NCI-H1092 (cell line): ENCODE data around the gene FCER2.

Experiments
- DNase-seq: peaks from one replicate; lab custom pipeline; 2025; lab: John Stamatoyannopoulos, UW

FCER2 gene

DNA sequence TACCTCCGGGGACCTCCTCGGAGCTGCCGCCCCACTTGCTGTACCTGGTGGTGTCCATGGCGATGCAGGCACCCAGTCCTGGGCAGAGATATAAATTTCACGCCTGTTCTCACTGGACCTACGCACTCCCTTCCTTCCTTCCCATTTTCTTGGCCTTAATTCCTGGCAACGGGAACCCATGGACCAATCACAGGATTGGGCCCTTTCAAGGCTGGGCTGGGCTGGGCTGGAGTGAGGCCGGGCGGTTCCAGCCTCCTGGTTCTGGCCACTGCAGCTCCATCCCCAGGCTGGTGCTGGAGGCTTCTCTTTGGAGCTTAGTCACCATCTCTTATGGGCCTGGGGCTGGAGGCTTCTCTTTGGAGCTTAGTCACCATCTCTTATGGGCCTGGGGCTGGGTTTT lies 30.1 kb upstream of the FCER2 start, which contains the start of gene CLEC4G:
Gene CLEC4G (minus strand): TSS at position 66 of the 400 bp plus-strand sequence. CDS start 8 bp downstream, at position 58.
- no peak for DNase-seq

- no peak for DNase-seq
Measured at GRCh38 chr19:7731615-7732014, 29.7 kb upstream of the FCER2 start.

DNA sequence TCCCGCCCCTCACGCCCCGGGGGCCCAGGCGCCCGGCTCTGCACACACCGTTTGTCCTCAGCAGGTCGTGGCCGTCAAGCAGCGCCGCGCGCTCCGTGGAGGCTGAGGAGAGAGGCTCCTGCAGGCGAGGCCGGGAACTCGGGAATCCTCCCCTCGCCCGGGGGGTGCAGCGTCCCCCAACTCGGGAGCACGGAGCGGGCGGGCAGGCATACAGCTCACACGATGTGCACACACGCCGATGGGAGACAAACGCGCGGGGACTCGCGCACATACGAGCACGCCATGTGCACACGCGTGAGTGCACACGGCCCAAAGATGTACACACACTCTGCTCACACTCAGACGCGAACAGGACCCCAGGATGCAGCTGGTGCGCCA lies 29.3 kb upstream of the FCER2 start:
- DNase-seq = no peak

GRCh38 chr19:7730286-7731217 lies 28.6 kb upstream of the FCER2 start:
- DNase-seq = no peak

DNA sequence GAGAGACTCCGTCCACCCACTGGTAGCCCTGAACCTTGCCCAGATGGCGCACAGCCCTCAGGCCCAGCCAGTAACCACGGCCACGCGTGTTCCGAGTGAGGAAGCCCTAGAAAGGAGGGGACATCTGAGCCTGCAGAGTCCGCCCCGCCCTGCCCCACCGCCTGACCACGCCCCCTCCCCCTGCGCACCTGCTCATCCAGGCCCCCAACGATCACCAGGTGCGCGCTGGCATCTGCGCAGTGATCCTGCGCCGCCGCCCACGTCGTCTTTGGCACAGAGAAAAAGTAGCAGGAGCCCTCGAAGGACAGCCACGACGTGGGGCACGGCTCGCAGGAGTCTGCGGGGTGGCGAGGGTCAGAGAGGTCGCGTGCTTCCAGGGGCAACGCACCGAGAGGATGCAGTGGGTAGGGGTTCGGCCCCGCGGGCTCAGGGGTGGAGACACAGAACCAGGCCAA lies 27.9 kb upstream of the FCER2 start:
- DNase-seq = no peak

DNA sequence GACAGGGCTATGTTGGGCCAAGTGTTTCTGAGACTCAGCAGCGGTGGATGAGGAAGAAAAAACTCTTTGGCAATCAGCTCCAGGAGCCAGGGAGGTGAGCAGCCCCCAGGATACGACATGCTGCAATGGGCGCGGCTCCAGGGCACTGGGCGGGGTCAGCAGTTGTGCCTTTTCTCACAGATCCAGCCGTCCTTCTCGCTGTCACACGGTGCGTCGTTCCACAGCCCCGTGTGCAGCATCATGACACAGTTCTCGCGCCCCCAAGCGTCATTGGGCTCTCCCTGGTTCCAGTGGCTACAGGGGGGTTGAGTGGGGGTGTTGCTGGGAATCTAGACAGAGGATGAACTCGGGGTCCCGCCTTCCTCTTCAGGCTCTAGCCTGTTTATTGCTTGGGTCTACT lies 27.3 kb upstream of the FCER2 start:
- no peak for DNase-seq

DNA sequence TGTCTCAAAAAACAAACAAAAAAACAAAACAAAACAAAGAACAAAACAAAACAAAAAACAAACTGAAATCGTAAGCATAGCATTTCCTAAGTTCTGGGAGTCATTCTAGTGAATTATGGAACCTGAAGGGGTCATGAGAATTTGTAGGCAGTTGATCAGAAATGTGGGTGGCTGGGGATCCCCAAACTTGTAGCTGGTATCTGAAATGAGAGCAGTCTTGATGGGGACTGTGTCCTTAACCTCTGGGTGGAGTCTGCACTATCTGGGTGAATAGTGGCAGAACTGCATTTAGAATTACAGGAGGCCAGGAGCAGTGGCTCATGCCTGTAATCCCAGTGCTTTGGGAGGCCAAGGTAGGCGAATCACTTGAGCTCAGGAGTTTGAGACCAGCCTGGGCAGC lies 23.9 kb upstream of the FCER2 start:
- no peak for DNase-seq

DNA sequence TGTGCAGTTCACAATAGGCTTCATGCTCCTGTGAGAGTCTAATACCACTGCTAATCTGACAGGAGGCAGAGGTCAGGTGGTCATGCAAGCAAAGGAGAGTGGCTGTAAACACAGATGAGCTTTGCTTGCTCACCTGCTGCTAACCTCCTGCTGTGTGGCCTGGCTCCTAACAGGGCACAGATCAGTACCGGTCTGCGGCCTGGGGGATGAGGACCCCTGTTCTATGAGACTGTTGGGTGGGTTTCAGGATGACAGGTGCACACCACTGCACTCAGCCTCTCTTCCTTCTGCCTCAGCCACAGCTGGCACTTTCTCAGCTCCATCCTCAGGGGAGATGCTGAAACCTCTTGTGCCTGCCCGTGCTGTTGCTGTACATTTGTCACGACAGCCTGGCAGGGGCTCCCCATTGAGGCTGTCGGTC lies 20.3 kb upstream of the FCER2 start:
- DNase-seq = peak; percentile 27

DNA sequence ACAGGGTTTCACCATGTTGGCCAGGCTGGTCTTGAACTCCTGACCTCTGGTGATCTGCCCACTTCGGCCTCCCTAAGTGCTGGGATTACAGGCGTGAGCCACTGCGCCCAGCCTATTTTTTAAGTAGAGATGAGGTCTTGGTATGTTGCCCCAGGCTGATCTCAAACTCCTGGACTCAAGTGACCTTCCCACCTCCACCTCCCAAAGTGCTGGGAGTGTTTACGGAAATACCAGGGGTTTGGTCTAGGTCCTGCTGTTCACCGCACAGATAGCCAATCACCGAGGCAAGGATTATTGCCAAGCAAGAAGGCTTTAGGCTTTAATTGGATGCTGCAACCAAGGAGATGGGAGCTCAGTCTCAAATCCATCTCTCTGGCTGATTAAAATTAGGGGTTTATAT lies 18.4 kb upstream of the FCER2 start:
- no peak for DNase-seq

DNA sequence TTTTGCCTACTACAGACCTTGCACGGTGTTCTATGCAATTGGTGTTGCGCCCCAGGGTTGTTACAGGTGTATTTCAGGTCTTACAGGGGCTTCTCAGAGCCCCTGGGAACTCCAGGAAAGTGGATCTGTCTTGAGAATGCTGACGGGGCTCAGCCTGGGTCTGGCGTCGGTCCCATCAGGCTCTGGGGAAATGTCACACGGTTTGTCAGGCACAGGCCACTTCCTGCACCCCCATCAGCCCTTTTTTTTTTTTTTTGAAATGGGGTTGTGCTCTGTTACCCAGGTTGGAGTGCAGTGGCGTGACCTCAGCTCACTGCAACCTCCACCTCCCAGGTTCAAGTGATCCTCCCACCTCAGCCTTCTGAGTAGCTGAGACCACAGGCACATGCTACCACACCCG lies 16.7 kb upstream of the FCER2 start:
- no peak for DNase-seq

GRCh38 chr19:7716762-7717161 lies 14.8 kb upstream of the FCER2 start:
- no peak for DNase-seq

GRCh38 chr19:7715671-7716070 lies 13.7 kb upstream of the FCER2 start:
- no peak for DNase-seq

DNA sequence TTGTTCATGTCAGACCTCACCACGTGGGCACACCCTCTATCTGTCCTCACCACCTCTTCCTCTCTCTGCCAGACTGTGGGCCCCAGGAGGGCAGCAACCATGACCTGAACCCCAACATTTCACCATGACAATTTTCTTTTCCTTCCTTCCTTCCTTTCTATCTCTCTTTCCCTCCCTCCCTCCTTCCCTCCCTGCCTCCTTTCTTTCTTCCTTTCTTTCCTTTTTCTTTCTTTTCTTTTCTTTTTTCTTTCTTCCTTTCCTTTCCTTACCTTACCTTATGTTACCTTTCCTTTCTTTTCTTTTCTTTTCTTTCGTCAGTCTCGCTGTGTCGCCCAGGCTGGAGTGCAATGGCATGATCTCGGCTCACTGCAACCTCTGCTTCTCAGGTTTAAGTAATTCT lies 8.7 kb upstream of the FCER2 start:
- no peak for DNase-seq

DNA sequence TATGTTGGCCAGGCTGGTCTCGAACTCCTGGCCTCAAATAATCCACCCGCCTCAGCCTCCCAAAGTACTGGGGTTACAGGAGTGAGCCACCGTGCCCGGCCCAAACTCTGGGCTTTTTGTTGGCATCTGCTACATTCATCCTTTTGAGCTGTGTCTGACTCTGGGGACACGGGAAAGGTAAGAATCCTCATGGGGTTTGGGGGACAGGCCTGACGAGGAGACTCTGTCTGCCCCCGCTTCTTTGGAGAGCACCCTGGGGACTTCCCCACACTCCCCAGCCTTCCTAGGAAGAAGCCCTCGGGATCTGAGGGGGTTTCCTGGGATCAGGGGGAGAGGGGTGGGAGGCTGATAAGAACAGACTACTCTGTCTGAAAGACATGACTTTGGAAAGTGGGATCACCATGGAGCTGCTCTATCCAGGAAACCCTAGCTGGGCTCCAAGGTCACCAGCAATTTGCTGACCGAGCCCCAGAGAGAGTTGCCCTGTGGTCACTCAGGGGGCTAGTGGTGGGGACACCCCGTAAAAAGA lies 8.1 kb upstream of the FCER2 start:
- DNase-seq = no peak

- DNase-seq = no peak
Measured at GRCh38 chr19:7706955-7707456, 5.1 kb upstream of the FCER2 start.

DNA sequence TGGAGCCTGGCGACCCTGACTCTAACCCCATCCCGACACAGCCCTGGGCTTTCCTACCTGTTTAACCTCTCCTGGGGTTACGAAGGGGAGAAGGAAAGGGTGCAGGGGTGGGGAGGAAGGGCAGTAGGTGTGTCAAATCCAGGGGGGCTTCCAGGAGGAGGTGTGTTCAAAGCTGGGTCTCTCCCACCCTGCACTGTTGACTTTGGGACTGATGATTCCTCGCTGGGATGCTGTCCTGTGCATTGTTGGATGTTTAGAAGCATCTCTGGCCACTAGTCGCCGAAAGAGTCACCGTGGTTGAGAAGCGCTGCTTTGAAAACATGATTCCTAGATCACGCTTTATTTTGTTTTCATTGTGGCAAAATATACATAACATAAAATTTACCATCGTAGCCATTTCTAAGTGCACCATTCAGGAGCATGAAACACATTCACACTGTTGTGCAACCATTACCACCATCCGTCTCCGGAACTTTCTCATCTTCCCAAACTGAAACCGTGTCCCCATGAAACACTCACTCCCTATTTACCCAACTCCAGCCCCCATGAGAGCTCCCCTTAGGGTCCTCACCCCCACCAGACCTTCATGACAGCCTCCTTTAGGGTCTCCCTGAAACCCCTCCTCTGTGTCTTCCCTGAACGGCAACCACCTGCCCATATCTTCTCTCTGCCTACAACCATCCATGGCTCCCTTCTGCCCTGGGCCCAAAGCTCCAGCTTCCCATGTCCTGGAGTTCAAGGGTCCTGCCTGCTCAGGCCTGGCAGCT lies 4.4 kb upstream of the FCER2 start:
- DNase-seq = no peak

GRCh38 chr19:7705387-7706187 lies 3.7 kb upstream of the FCER2 start:
- no peak for DNase-seq

GRCh38 chr19:7704280-7705060 lies 2.5 kb upstream of the FCER2 start:
- DNase-seq = no peak

DNA sequence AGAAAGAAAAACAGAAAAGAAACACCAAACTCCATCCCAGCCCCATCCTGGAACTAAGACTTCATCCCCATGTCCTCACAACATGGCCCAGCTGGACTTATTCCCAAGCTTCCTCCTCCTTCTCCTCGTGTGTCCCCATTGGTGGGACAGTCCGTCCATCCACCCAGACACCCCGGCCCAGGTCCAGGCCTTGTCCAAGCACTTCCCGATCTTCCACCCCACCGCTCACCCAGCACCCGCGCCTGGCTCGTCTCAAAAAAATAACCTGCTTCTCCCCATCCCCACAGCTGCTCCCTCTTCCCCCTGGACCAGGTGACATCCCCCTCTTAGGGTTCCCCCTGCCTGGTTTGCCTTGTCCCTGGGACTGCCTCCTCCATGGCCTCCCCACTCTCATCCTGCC lies 1.4 kb upstream of the FCER2 start:
- no peak for DNase-seq

GRCh38 chr19:7701049-7701653 lies 780 bp downstream of the FCER2 start:
- no peak for DNase-seq
